Adrenal gland (tissue), 5 donors: Measurements from ENCODE around the gene PHOSPHO1.

ENCODE experiments used
- CTCF ChIP-seq, 6 experiments: fragments of 450-650 bp in 4 of 6; fragments of 200-600 bp in 2 of 6; sonication (generic) in 1 of 6; IDR thresholded peaks; 1 replicate in 5 of 6; 2 replicates in 1 of 6; pipeline versions ENCODE4 v1.5.1 to v1.8.0; 2016 to 2021; ENCODE audit warnings: antibody characterized with exemption in 6 of 6, mild to moderate bottlenecking in 2 of 6, moderate library complexity in 1 of 6
- POLR2A ChIP-seq, 2 donors: fragments of 450-650 bp; IDR thresholded peaks; one replicate each; pipeline ENCODE4 v1.6.1; 2017; ENCODE audit warnings: antibody characterized with exemption in 2 of 2, mild to moderate bottlenecking in 2 of 2, moderate library complexity in 1 of 2
- donor health status: DM: no; HTN: no; CAD: no.

DNA sequence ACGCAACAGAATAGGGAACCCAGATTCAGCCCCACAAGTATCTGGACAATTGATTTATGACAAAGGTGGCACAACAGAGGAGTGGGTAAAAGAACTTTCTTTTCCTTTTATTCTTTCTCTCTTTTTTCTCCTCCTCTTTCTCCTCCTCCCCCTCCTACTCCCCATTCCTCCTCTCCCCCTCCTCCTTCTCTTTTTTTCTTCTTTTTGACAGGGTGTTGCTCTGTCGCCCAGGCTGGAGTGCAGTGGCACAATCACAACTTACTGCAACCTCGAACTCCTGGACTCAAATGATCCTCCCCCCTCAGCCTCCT is 36.3 kb downstream of the PHOSPHO1 start:
- TF ChIP-seq CTCF (IDR thresholded peaks at IDR 0.05) (no peak), POLR2A (IDR thresholded peaks at IDR 0.05) (no peak)
